Keratinocyte (primary cell): ENCODE results near the gene RETSAT.

Experiments used
- EZH2 ChIP-seq: IDR thresholded peaks from one replicate; pipeline ENCODE4 v1.6.1; 2012; ENCODE audit warnings: inconsistent platforms, mild to moderate bottlenecking, low read length, moderate library complexity
- TF ChIP-seq, protein P1 (sequence below), 3 experiments: IDR thresholded peaks in 1 of 3; conservative IDR thresholded peaks in 1 of 3; optimal IDR thresholded peaks in 1 of 3; 2 replicates in 2 of 3; 3 replicates in 1 of 3; pipeline versions ENCODE3 to v1.5.1; 2011; ENCODE audit warnings: low read length in 3 of 3, mild to moderate bottlenecking in 3 of 3, moderate library complexity in 2 of 3, control low read depth in 1 of 3, inconsistent platforms in 1 of 3; ENCODE audit not compliant: insufficient read depth in 2 of 3; ENCODE audit errors: extremely low read depth in 1 of 3

DNA sequence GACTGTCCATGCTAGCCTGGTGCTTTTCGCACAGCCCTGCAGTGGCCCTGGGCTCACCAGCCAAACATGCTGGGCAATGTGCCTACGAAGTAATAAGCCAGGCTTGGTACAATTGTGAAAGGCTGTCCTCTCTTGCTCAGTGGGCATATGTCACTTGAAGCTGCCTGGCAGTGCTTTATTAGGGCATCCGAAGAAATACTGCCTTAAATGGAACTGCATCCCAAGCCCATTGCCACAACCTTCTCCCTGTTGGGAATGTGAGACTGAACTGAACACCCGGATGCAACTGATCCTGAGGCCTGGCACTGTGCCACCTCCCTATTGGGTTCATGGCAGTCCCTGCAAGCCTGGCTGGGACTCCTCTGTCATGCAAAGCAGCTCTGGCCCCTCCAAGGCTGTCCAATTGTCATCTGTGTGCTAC, 39.9 kb upstream of the RETSAT start:
- TF ChIP-seq, protein P1, sequence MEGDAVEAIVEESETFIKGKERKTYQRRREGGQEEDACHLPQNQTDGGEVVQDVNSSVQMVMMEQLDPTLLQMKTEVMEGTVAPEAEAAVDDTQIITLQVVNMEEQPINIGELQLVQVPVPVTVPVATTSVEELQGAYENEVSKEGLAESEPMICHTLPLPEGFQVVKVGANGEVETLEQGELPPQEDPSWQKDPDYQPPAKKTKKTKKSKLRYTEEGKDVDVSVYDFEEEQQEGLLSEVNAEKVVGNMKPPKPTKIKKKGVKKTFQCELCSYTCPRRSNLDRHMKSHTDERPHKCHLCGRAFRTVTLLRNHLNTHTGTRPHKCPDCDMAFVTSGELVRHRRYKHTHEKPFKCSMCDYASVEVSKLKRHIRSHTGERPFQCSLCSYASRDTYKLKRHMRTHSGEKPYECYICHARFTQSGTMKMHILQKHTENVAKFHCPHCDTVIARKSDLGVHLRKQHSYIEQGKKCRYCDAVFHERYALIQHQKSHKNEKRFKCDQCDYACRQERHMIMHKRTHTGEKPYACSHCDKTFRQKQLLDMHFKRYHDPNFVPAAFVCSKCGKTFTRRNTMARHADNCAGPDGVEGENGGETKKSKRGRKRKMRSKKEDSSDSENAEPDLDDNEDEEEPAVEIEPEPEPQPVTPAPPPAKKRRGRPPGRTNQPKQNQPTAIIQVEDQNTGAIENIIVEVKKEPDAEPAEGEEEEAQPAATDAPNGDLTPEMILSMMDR (optimal IDR thresholded peaks at IDR 0.05 in 1 of 3, IDR thresholded peaks at IDR 0.05 in 1 of 3, conservative IDR thresholded peaks at IDR 0.05 in 1 of 3; ENCODE audit: extremely low read depth in 1 of 3, insufficient read depth in 2 of 3, low read length in 3 of 3) = no peak
- TF ChIP-seq EZH2 = no peak
